Hepatocyte (in vitro differentiated cells): ENCODE results near the gene SLFNL1. TPM values are rescaled to one million over a fixed set of nuclear protein-coding genes. Genes with fewer than 3 reads are reported as not detected.

Source experiments
- DNase-seq: peaks from one replicate; pipeline ENCODE4 v3.0.0-alpha.2; 2016; ENCODE audit warnings: low spot score
- H2AFZ ChIP-seq: fragments of 200-600 bp; sonication (generic); 2 replicates; pipeline ENCODE4 v1.6.0; 2016; ENCODE audit warnings: antibody characterized with exemption, mild to moderate bottlenecking
- H3K27ac ChIP-seq: fragments of 200-600 bp; sonication (generic); 2 replicates; pipeline ENCODE4 v1.5.1; 2016; ENCODE audit warnings: mild to moderate bottlenecking
- H3K27me3 ChIP-seq: fragments of 200-600 bp; sonication (generic); 2 replicates; pipeline ENCODE4 v1.6.1; 2016
- H3K36me3 ChIP-seq: fragments of 200-600 bp; sonication (generic); replicated peaks from 2 replicates; pipeline ENCODE4 v1.5.1; 2016; ENCODE audit warnings: low read depth; ENCODE audit not compliant: insufficient read depth
- H3K4me1 ChIP-seq: fragments of 200-600 bp; sonication (generic); 2 replicates; pipeline ENCODE4 v1.5.1; 2016; ENCODE audit warnings: mild to moderate bottlenecking, moderate library complexity; ENCODE audit not compliant: insufficient read depth
- H3K4me2 ChIP-seq: fragments of 200-600 bp; sonication (generic); 2 replicates; pipeline ENCODE4 v1.6.0; 2016
- H3K4me3 ChIP-seq: fragments of 200-600 bp; sonication (generic); 2 replicates; pipeline ENCODE4 v1.5.1; 2016; ENCODE audit warnings: mild to moderate bottlenecking
- H3K79me2 ChIP-seq: fragments of 200-600 bp; sonication (generic); 2 replicates; pipeline ENCODE4 v1.6.0; 2017; ENCODE audit warnings: mild to moderate bottlenecking
- H3K9me2 ChIP-seq: fragments of 200-600 bp; sonication (generic); replicated peaks from 2 replicates; pipeline ENCODE4 v1.6.0; 2017; ENCODE audit warnings: mild to moderate bottlenecking; ENCODE audit not compliant: insufficient read depth
- H3K9me3 ChIP-seq: fragments of 200-600 bp; sonication (generic); 2 replicates; pipeline ENCODE4 v1.5.1; 2016; ENCODE audit warnings: low read depth, mild to moderate bottlenecking
- H4K20me1 ChIP-seq: fragments of 200-600 bp; sonication (generic); 2 replicates; pipeline ENCODE4 v1.6.0; 2016; ENCODE audit warnings: mild to moderate bottlenecking; ENCODE audit not compliant: insufficient read depth, poor library complexity, severe bottlenecking
- CTCF ChIP-seq: fragments of 200-600 bp; sonication (generic); IDR thresholded peaks from 2 replicates; pipeline ENCODE4 v1.5.1; 2016; ENCODE audit warnings: antibody characterized with exemption, mild to moderate bottlenecking; ENCODE audit not compliant: poor library complexity
- EZH2 ChIP-seq: fragments of 200-600 bp; sonication (generic); IDR thresholded peaks from 2 replicates; pipeline ENCODE4 v1.6.1; 2016; ENCODE audit warnings: antibody characterized with exemption, mild to moderate bottlenecking, borderline replicate concordance
- EZH2phosphoT487 ChIP-seq: fragments of 200-600 bp; sonication (generic); IDR thresholded peaks from one replicate; pipeline ENCODE4 v1.6.1; 2018; ENCODE audit warnings: antibody characterized with exemption, mild to moderate bottlenecking, low read depth, moderate library complexity; ENCODE audit not compliant: unreplicated experiment, severe bottlenecking
- WGBS: methylation state at CpG from one replicate; pipeline ENCODE4 v1.1.6; 2016; ENCODE audit warnings: low lambda C conversion rate; ENCODE audit errors: missing lambda C conversion rate; 5-methylcytosine and 5-hydroxymethylcytosine counted together
- polyA plus RNA-seq: library from polyadenylated mRNA; unstranded; fragments of >200 nt; fragmentation: Nextera tagmentation; extraction: Ambion mirVana; gene quantifications from 2 replicates; pipeline ENCODE4 v1.2.1, GENCODE V29; 2016
- total RNA-seq: library from RNA; depleted of rRNA; stranded (reverse); fragments of >200 nt; gene quantifications from 2 replicates; pipeline ENCODE4 v1.2.3, GENCODE V29; 2014

The SLFNL1 gene
- total and polyA plus RNA-seq, 2 experiments from 2014 or later: 0.18 to 0.27 TPM

- WGBS: 98% methylated on average over 5 of the region's 5 CpGs
- Histone ChIP-seq H3K4me2 (peak overlapping the region; percentile 41), H3K36me3 (peaks cover 3% of the 10 kb centered on the region), H3K4me3 (no peak overlapping the region), H2AFZ (no peak overlapping the region), H3K27me3 (no peaks in the 10 kb centered on the region), H3K9me3 (no peaks in the 10 kb centered on the region), H3K4me1 (peaks cover 27% of the 10 kb centered on the region), H3K79me2 (peaks cover 14% of the 10 kb centered on the region), H3K9me2 (no peaks in the 10 kb centered on the region), H4K20me1 (no peaks in the 10 kb centered on the region), H3K27ac (peak overlapping the region; percentile 76)
- no peak for DNase-seq
- TF ChIP-seq EZH2phosphoT487 (no peak), EZH2 (no peak), CTCF (no peak)
Measured at GRCh38 chr1:40989066-40989465, 32.5 kb downstream of the SLFNL1 start.

GRCh38 chr1:40988280-40988679, 33.2 kb downstream of the SLFNL1 start:
- H3K4me3 ChIP-seq: no peak overlapping the region
- H2AFZ ChIP-seq: no peak overlapping the region
- peaks cover 22% of the 10 kb centered on the region for H3K79me2 ChIP-seq
- H3K9me2 ChIP-seq: no peaks in the 10 kb centered on the region
- WGBS: 61% methylated on average over 3 of the region's 3 CpGs
- H3K27ac ChIP-seq: peak overlapping the region; percentile 76
- no peaks in the 10 kb centered on the region for H3K27me3 ChIP-seq
- H3K4me1 ChIP-seq: peaks cover 27% of the 10 kb centered on the region
- peak overlapping the region; percentile 43 for H3K4me2 ChIP-seq
- DNase-seq: no peak
- peaks cover 3% of the 10 kb centered on the region for H3K36me3 ChIP-seq
- TF ChIP-seq EZH2phosphoT487 (no peak), EZH2 (no peak)
- no peaks in the 10 kb centered on the region for H4K20me1 ChIP-seq
- H3K9me3 ChIP-seq: no peaks in the 10 kb centered on the region

- peak; percentile 64 for DNase-seq
- peak overlapping the region; percentile 76 for H3K27ac ChIP-seq
- H3K36me3 ChIP-seq: peaks cover 3% of the 10 kb centered on the region
- H3K9me2 ChIP-seq: no peaks in the 10 kb centered on the region
- no peak overlapping the region for H2AFZ ChIP-seq
- no peaks in the 10 kb centered on the region for H4K20me1 ChIP-seq
- H3K9me3 ChIP-seq: no peaks in the 10 kb centered on the region
- peak overlapping the region; percentile 43 for H3K4me2 ChIP-seq
- H3K4me1 ChIP-seq: peaks cover 28% of the 10 kb centered on the region
- peaks cover 28% of the 10 kb centered on the region for H3K79me2 ChIP-seq
- 76% methylated on average over 9 of the region's 9 CpGs for WGBS
- H3K4me3 ChIP-seq: no peak overlapping the region
- TF ChIP-seq EZH2: no peak
- no peaks in the 10 kb centered on the region for H3K27me3 ChIP-seq
Measured at GRCh38 chr1:40987439-40988276, 33.9 kb downstream of the SLFNL1 start.

- TF ChIP-seq CTCF: no peak
- TF ChIP-seq EZH2: no peak
- TF ChIP-seq EZH2phosphoT487: no peak
- H3K36me3 ChIP-seq: no peaks in the 10 kb centered on the region
- no peaks in the 10 kb centered on the region for H3K9me3 ChIP-seq
- peaks cover 35% of the 10 kb centered on the region for H3K4me1 ChIP-seq
- H3K4me2 ChIP-seq: peak overlapping the region; percentile 43
- no peak overlapping the region for H2AFZ ChIP-seq
- WGBS: 46% methylated on average over 3 of the region's 3 CpGs
- H3K79me2 ChIP-seq: peaks cover 36% of the 10 kb centered on the region
- peak; percentile 59 for DNase-seq
- H3K27ac ChIP-seq: peak overlapping the region; percentile 76
- H3K27me3 ChIP-seq: no peaks in the 10 kb centered on the region
- H3K9me2 ChIP-seq: no peaks in the 10 kb centered on the region
- H4K20me1 ChIP-seq: no peaks in the 10 kb centered on the region
- H3K4me3 ChIP-seq: no peak overlapping the region
Measured at GRCh38 chr1:40986956-40987355, 34.6 kb downstream of the SLFNL1 start.
